SK-N-SH (cell line): ENCODE data around the gene COL4A6.

Experiments
- CTCF ChIP-seq: fragments of 200-600 bp; sonication (generic); IDR thresholded peaks from 2 replicates; pipeline ENCODE4 v1.6.1; 2017; ENCODE audit warnings: antibody characterized with exemption, mild to moderate bottlenecking, moderate library complexity
- FOXJ3 ChIP-seq: sonication (generic); formaldehyde crosslinking; IDR thresholded peaks from 2 replicates; pipeline ENCODE4 v1.5.1; 2020; ENCODE audit warnings: mild to moderate bottlenecking, missing genetic modification reagents
- GATA2 ChIP-seq: sonication (generic); formaldehyde crosslinking; IDR thresholded peaks from 2 replicates; pipeline ENCODE4 v1.5.0; 2020; ENCODE audit warnings: mild to moderate bottlenecking, missing genetic modification reagents
- JUND ChIP-seq: IDR thresholded peaks from 2 replicates; pipeline ENCODE4 v1.4.0; 2012
- POLR2AphosphoS5 ChIP-seq: IDR thresholded peaks from 2 replicates; pipeline ENCODE4 v1.6.1; 2012; ENCODE audit warnings: low read depth, low read length
- RAD21 ChIP-seq: IDR thresholded peaks from 2 replicates; pipeline ENCODE4 v1.6.1; 2012; ENCODE audit warnings: mild to moderate bottlenecking, low read length
- SMC3 ChIP-seq: IDR thresholded peaks from 2 replicates; pipeline ENCODE4 v1.6.1; 2012; ENCODE audit warnings: low read depth, low read length, improper control_type of control experiment
- YY1 ChIP-seq: IDR thresholded peaks from 2 replicates; pipeline ENCODE4 v1.4.0; 2012; ENCODE audit warnings: low read depth, mild to moderate bottlenecking
- TF ChIP-seq, protein P1 (sequence below): IDR thresholded peaks from 2 replicates; pipeline ENCODE4 v1.4.0; 2012; ENCODE audit warnings: low read depth
- TF ChIP-seq, protein P2 (sequence below): IDR thresholded peaks from 2 replicates; pipeline ENCODE4 v1.6.1; 2012; ENCODE audit warnings: mild to moderate bottlenecking, low read depth, low read length, moderate library complexity

DNA sequence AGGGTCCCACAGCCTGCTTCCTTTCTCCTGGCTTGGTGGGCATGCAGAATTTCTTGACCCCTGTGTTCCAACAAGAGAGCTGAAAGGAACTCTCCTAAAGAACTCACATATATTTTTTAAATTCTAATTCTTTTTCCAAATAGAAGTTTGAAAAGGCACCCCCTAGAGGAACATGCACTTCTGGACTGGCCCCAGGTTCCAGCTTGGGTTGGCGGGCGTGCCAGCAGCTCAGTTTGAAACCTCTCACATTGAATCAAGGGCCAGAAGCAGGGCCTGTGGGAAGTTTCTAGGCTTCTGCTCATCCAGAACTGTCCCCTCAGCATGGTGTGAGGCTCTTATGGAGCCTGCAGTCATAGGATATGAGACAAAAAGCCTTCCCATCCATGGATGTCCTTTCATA lies 214.0 kb downstream of the COL4A6 start:
- TF ChIP-seq, protein P1, sequence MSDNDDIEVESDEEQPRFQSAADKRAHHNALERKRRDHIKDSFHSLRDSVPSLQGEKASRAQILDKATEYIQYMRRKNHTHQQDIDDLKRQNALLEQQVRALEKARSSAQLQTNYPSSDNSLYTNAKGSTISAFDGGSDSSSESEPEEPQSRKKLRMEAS, result no peak
- TF ChIP-seq JUND, result no peak
- TF ChIP-seq CTCF, result no peak
- no peak for TF ChIP-seq GATA2
- TF ChIP-seq FOXJ3 (CRISPR knock-in tag), result no peak
- TF ChIP-seq YY1, result no peak
- TF ChIP-seq RAD21, result no peak
- TF ChIP-seq SMC3, result no peak
- TF ChIP-seq, protein P2, sequence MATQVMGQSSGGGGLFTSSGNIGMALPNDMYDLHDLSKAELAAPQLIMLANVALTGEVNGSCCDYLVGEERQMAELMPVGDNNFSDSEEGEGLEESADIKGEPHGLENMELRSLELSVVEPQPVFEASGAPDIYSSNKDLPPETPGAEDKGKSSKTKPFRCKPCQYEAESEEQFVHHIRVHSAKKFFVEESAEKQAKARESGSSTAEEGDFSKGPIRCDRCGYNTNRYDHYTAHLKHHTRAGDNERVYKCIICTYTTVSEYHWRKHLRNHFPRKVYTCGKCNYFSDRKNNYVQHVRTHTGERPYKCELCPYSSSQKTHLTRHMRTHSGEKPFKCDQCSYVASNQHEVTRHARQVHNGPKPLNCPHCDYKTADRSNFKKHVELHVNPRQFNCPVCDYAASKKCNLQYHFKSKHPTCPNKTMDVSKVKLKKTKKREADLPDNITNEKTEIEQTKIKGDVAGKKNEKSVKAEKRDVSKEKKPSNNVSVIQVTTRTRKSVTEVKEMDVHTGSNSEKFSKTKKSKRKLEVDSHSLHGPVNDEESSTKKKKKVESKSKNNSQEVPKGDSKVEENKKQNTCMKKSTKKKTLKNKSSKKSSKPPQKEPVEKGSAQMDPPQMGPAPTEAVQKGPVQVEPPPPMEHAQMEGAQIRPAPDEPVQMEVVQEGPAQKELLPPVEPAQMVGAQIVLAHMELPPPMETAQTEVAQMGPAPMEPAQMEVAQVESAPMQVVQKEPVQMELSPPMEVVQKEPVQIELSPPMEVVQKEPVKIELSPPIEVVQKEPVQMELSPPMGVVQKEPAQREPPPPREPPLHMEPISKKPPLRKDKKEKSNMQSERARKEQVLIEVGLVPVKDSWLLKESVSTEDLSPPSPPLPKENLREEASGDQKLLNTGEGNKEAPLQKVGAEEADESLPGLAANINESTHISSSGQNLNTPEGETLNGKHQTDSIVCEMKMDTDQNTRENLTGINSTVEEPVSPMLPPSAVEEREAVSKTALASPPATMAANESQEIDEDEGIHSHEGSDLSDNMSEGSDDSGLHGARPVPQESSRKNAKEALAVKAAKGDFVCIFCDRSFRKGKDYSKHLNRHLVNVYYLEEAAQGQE, result no peak
- no peak for TF ChIP-seq POLR2AphosphoS5
